ENCODE results near the gene PSME2. TPM values are rescaled to one million over a fixed set of nuclear protein-coding genes. Genes with fewer than 3 reads are reported as not detected.

PSME2 gene
- total and polyA plus RNA-seq, 9 of the 15 experiments (the other 6 are each of a cell fraction or from before 2014, with no cell fraction given), result 111 to 579 (median 159) TPM

- in situ Hi-C loops (cut with MboI), result no loop called here
- intact Hi-C loops (cut with micrococcal nuclease), result loop anchor here (2.0 kb wide), 2 partner anchors 21 to 31 kb away; partner anchors contain the start of genes PCK2, PSME2 and RNF31
- Histone ChIP-seq H3K27me3 (ENCODE audit: control insufficient read depth in 2 of 2, insufficient read depth in 2 of 2, low read length in 2 of 2) (no peaks in the 10 kb centered on the region), H4K20me1 (replicated peaks; ENCODE audit: control insufficient read depth, insufficient read depth, low read length) (no peaks in the 10 kb centered on the region), H3K27ac (ENCODE audit: extremely low read depth, low read depth, low read length) (peak overlapping the region; percentile 95), H3K4me3 (peak overlapping the region; percentile 51), H3K4me2 (ENCODE audit: insufficient read depth, low read length) (peak overlapping the region; percentile 94), H3K4me1 (replicated peaks in 1 of 2; ENCODE audit: control insufficient read depth in 2 of 2, insufficient read depth in 2 of 2, low read length in 2 of 2) (peaks cover 10% of the 10 kb centered on the region in 2 experiments; a peak in 4 of 5 replicates), H3K9ac (ENCODE audit: insufficient read depth in 1 of 2, low read depth in 2 of 2, low read length in 2 of 2) (peak overlapping the region; percentile 89 to 91), H3K9me1 (ENCODE audit: control insufficient read depth, insufficient read depth, low read length) (no peaks in the 10 kb centered on the region), H3K9me3 (replicated peaks; ENCODE audit: control insufficient read depth, insufficient read depth, low read depth, low read length) (no peaks in the 10 kb centered on the region), H2AFZ (ENCODE audit: low read depth, low read length) (peak overlapping the region; percentile 92), H3K79me2 (ENCODE audit: control insufficient read depth, insufficient read depth, low read length) (peaks cover 18% of the 10 kb centered on the region), H3K36me3 (ENCODE audit: control insufficient read depth, insufficient read depth, low read length) (peaks cover 39% of the 10 kb centered on the region; the same call in 2 of the 3 replicates)
- BruUV-seq (replicated peaks), result TSS peak; percentile 70
- ChIA-PET CTCF (ENCODE audit: low intra/inter-chr PET ratio) (no interaction called here), POLR2A (interaction anchor here (0.6 to 5.0 kb wide), 10 partner anchors 11 to 201 kb away, joined by 3 to 38 read pairs (median 3); partner anchors contain the start of genes DHRS1, NOP9, PSME1 and TINF2)
- 6% methylated on average over 11 of the region's 14 CpGs for WGBS (ENCODE audit: insufficient coverage, low coverage, missing lambda C conversion rate)
- FAIRE-seq (no peak), ATAC-seq (no peak), DNase-seq (ENCODE audit: extremely low read depth in 1 of 4, low spot score in 3 of 4) (peak in 1 of 4 experiments; percentile 18)
- TF ChIP-seq ZNF511 (CRISPR knock-in tag; IDR thresholded peaks at IDR 0.05) (no peak), ZNF280B (CRISPR knock-in tag; IDR thresholded peaks at IDR 0.05) (no peak), TFE3 (CRISPR knock-in tag; IDR thresholded peaks at IDR 0.05) (no peak), FOXJ2 (tag; IDR thresholded peaks at IDR 0.05) (no peak), ZBTB40 (IDR thresholded peaks at IDR 0.05) (no peak), ZBTB40 (CRISPR knock-in tag; IDR thresholded peaks at IDR 0.05) (no peak)
Observed at GRCh38 chr14:24115422-24116127, 30.8 kb downstream of the PSME2 start.

Measured in K562 (cell line).